Ramos (cell line): ENCODE results near the gene MDK.

Experiments
- in situ Hi-C: fragments of 300-500 bp; cut with MboI; formaldehyde crosslinking; loops from one replicate; pipeline ENCODE4 v1.14.3; 2022; ENCODE audit warnings: low sequenced_read_pairs; ENCODE audit not compliant: unreplicated experiment

MDK gene, protein sequence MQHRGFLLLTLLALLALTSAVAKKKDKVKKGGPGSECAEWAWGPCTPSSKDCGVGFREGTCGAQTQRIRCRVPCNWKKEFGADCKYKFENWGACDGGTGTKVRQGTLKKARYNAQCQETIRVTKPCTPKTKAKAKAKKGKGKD

DNA sequence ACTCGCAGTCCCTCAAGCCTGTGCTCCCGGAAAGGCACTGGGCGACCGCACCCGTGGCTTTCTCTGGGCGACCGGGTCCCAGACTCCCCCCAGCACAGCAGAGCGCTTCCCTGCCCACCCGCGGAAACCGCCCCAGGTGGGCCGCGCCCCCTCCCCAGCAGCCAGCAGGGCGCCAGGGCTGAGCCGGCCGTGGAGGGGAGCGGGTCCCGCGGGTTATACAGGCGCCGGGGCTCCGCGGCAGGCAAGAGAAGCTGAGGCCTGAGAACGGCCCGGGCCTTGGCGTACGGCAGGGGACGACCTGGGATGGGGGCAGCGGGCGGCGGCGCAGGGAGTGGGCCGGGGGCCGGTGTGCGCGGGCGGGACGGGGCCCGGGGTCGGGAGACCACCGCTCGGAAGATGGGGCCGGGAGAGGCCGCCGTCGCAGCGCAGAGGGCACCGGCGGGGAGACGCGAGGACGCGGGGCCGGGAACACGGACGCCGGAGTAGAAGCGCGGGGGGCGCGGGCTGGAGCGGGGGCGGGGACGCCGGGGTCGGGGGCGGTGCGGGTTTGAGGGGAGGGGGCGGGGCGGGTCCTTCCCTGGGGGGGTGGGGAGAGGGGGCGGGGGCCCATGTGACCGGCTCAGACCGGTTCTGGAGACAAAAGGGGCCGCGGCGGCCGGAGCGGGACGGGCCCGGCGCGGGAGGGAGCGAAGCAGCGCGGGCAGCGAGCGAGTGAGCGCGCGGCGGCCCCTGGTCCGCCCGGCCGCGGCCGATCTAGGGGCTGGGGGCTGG lies at the start of gene MDK:
Gene MDK, plus strand, starts transcription at position 622 of the 771 bp plus-strand sequence. CDS start 389 bp downstream, outside the sequence.
- in situ Hi-C loops: loop anchor here (10.0 kb wide), 1 partner anchor 64 kb away; no protein-coding TSS in a partner anchor

DNA sequence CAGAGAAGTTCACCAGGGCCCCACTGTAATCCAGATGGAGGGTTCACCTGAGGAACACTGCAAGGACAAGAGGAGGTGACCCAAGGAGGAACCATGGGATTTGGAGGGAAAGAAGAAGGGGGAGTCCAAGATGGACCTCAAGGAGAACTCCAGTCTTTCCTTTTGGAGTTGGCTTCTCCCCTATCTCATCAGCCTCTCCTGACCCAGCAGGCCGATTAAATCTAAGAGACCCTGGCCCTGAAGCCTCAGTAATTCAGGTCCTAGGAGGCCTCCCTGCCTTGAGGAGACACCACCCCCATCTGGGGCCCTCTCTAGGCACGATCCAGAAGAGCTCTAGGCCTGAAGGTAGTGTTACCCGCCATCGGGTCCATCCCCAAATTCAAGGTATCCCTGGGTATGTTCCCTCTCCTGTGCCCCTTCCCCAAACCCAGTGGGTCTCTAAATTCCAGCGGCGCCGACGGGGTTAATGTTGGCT lies 49.3 kb upstream of the MDK start:
- in situ Hi-C loops: no loop called here

DNA sequence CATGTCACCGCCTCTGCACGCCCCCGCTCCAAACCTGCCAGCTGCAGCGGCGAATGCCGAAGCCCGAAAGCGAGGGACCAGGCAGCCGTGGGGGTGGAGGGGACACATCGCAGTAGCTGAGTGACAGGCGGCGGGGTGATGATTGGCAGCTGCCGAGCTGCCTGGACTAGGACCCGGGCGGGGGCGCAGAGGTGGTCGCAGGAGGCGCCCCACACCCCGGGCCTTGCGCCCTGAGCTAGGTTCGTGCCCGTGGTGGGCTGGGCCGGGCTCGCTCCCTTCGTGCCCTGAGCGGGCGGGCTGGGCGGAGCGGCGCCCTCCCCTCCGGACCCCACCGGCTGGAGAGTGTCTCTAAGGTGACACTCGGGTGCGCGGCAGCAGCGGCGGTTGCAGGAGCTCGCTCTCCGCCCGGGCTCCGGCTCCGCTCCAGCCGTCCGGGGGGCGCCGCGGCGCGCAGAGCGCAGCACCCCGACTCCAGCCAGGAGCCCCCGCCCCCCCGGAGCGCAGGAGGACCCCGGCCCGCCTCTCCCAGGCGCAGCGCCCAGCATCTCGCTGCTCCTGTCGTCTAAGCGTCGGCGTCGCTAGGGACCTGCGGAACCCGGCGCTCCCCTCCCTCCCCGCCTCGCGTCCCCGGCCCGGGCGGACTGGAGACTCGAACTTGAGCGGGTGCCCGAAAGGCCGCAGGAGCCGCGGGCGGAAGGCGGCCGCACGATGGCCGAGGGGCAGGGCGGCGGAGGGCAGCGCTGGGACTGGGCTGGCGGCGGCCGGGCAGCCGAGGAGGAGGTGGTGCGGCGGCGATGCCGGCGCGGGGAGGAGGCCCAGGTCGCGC lies 48.7 kb upstream of the MDK start:
- in situ Hi-C loops: no loop called here

- in situ Hi-C loops: no loop called here
Measured at GRCh38 chr11:46333394-46333947, 48.0 kb upstream of the MDK start.

- in situ Hi-C loops: no loop called here
Measured at GRCh38 chr11:46334211-46334610, 47.3 kb upstream of the MDK start.

GRCh38 chr11:46335271-46335670 lies 46.2 kb upstream of the MDK start:
- in situ Hi-C loops: no loop called here

DNA sequence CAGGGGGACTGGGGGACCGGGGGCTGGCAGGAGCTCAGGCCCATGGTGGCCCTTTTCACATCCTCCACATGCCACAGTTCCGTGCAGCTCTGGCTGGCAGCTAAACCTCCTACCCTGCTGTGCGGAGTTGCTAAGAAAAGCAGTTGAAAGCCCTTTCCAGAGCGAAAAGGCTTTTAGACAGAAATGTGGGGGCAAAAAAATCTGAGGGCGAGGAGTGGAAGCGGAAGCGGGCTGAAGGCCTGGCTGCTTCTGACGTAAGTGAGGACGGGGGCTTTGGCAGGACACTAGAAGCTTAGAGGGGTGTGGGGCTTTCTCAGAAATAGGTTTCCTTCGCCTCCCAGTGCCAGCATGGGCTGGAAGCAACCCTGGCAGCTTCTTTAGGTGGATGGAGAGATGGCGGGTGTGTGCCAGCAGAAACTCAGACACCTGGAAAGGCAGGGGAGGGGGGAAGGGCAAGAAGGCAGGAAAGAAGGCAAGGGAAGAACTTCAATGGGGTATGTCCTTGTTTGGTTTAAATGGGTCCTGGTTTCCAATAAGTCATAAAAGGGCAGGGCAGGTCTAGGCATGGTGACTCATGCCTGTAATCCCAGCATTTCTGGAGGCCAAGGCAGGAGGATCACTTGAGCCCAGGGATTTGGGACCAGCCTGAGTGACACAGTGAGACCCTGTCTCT lies 45.4 kb upstream of the MDK start:
- in situ Hi-C loops: no loop called here

DNA sequence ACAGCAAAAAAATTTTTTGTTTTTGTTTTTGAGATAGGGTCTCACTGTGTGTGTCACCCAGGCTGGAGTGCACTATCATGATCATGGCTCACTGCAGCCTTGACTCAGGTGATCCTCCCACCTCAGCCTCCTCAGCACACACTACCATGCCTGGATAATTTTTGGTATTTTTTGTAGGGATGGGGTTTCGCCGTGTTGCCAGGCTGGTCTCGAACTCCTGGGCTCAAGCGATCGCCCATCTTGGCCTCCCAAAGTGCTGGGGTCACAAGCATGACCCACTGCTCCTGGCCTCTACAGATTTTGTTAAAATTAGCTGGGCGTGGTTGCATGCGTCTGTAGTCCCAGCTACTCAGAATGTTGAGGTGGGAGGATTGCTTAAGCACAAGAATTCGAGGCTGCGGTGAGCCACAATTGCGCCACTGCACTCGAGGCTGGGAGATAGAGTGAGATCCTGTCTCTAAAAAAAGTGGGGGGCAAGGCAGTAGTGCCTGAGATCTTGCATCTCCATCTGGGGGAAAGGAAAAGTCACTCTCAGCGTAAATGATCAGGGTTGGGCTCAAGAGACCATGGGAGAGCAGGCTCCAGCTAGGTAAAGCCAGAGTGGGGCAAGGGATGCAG lies 44.8 kb upstream of the MDK start:
- in situ Hi-C loops: no loop called here

DNA sequence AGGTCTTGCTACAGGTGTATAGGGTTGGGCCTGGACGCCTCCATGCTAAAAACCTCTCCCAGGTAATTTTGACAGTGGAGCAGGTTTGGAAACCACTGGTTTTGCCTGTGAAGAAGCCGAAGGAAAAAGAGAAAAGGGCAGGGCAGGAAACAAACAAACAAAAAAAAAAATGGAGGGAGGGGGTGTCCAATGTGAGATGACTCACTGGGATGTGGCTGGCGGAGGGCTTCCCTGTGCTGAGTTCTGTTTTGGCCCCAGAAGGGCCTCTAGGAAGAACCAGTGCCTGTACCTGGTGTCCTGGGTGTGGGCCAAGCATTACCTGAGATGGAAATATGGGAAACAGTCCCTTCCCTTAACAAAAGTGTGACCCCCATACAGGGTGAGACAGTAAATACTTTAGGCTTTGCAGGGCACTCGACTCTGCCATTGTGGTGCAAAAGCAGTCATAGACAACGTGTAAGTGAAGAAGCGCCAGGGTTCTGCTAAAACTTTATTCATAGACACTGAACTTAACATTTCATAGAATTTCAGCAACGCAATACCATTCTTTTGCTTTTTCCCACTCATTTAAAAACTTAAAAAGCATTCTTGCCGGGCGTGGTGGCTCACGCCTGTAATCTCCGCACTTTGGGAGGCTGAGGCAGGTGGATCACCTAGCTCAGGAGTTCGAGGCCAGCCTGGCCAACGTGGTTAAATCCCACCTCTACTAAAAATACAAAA lies 43.7 kb upstream of the MDK start:
- in situ Hi-C loops: no loop called here

DNA sequence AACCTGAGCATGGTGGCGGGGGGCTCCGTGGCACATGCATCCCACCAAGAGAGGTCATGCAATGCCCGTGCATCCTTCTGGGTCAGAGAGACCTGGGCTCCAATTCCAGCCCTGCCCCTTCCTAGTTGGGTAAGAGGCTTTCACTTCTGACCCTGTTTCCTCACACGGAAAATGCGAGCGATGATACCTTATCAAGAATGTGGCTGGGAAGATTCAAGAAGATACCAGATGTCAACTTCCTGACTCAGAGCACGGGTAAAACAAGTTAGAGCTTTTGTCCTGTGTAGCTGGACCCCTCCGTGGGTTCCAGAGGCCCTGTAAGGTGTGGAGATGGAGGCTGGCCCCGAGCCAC lies 42.9 kb upstream of the MDK start:
- in situ Hi-C loops: no loop called here

GRCh38 chr11:46338988-46339666 lies 42.3 kb upstream of the MDK start:
- in situ Hi-C loops: no loop called here

DNA sequence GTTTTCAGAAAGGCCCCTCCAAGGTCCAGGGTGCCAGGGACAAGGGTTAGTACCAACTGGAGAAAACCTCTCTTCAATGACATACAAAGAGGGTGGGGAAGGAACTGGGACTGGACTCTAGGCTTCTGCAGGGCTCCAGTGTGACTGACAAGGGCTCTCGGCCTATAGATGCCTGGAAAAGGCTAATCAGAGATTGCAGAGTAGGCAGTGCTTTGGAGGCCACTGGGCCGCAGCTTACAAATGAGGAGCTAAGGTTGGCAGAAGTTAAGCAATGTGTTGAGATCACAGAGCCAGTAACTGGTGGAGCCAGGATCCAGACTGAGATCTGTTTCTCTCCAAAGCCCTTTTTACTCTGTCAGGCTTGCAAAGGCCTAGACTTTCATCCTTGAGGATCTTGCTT lies 41.7 kb upstream of the MDK start:
- in situ Hi-C loops: no loop called here

GRCh38 chr11:46341454-46341853 lies 40.0 kb upstream of the MDK start:
- in situ Hi-C loops: no loop called here

DNA sequence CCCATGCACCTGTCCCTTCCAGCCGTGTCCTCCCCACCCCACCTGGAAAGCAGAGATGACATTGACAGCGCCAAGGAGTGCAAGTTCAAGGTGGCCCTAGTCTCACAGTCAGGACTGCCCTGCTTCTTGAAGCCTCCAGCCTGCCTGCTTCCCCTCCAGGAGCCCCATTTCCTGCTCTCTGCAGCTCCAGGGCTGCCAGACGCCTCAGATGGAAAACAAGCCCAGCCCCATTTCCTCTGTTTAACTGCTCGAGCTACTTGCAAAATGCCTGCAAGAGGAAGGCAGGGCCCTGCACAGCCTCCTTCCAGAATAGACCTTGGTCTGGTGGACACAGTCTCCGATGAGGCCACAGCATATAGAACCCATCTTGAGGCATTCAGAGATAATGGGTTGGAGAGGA lies 39.2 kb upstream of the MDK start:
- in situ Hi-C loops: no loop called here

- in situ Hi-C loops: no loop called here
Measured at GRCh38 chr11:46343520-46343919, 37.9 kb upstream of the MDK start.

DNA sequence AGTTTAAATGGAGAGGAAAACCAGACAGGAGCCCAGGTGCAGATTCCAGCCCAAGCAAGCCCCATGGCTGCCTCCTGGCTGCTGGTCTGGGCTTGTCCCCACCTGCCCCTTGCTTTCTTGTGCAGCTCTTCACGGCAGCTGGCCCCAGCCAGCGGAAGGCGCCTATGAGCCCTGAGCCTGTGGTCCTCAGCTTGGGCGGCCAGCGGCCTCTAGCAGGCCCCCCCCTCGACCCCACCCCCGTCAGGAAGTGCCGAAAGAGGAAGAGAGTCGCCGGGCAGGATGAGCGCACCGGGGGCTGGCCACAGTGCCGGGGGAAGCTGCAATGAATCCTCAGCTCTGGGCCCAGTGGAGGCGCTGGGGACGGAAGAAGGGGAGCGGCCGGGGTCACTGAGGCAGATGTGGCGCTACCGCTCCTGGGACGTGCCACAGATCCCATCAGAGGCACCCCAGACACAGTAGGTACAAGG lies 36.3 kb upstream of the MDK start:
- in situ Hi-C loops: no loop called here

DNA sequence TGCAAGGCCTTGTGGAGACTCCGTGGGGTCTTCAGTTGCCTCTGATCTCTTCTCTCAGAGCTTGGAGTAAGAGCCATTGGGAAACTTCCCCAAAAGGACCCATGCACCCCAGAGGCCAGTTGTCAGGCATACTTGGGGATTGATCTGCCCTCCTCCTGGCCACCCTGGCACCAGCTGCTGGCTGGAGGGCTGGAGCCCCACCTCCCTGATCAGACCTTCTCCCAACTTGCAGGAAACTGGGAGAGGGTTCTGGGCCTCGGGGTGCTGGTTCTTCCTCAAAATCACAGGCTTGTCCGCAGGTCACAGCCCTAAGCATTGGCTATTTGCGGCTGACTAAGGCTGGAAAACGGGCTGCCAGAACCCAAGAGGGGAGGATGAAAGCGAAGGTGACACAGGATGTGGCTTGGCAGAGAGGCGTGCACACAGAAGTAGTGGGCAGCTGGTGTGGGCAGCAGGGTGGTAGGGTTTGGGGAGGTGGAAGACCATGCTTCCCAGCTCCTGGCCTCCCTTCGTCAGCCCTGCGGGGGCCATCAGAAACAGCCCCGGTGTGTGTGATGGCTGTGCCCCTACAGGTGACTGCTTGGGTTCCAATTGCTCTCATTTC lies 35.5 kb upstream of the MDK start:
- in situ Hi-C loops: no loop called here
